Activated CD4-positive, alpha-beta T cell treated with anti-CD3 and anti-CD28 coated beads for 4 hours (primary cell): Measurements from ENCODE around the gene RPN1.

Experiments
- DNase-seq, 2 donors: peaks; one replicate each; pipeline ENCODE4 v3.0.0-alpha.2; 2020

Gene RPN1

GRCh38 chr3:128576290-128576689, 74.3 kb downstream of the RPN1 start:
- no peak for DNase-seq

GRCh38 chr3:128575777-128576176, 74.8 kb downstream of the RPN1 start:
- no peak for DNase-seq

DNA sequence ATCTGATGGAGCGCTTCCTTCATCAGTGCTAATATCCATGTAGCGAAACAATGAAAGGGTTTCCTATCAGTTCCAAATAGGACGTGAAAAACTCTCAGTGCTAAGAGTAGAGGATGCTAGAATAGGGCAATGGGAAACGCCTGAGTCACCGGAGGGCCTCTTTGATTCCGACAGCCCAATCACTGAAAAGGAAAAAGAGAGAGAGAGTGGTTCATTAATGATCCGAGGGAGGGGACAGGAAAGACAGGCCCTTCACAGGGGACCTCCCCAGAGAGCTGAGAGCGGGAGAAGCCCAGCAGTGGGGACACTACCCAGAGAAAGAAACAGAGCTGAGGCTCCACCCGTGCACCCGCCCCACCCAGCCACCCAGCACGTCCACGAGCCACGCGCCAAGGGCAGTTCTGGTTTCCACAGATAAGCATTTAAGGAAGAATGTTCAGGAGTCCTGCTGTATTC, 76.9 kb downstream of the RPN1 start:
- DNase-seq, result no peak

- no peak for DNase-seq
These were observed 77.5 kb downstream of the RPN1 start for GRCh38 chr3:128573160-128573559.

- no peak for DNase-seq
These were observed 77.9 kb downstream of the RPN1 start for GRCh38 chr3:128572644-128573105.

- no peak for DNase-seq
These were observed 78.6 kb downstream of the RPN1 start for GRCh38 chr3:128572013-128572412.
